ENCODE results near the gene TRRAP.

Gene TRRAP

GRCh38 chr7:98978672-98979071 lies 100.3 kb downstream of the TRRAP start:
- no peak for TF ChIP-seq SPI1 (IDR thresholded peaks at IDR 0.05; ENCODE audit: borderline replicate concordance, low read depth)
- TF ChIP-seq, protein P1, sequence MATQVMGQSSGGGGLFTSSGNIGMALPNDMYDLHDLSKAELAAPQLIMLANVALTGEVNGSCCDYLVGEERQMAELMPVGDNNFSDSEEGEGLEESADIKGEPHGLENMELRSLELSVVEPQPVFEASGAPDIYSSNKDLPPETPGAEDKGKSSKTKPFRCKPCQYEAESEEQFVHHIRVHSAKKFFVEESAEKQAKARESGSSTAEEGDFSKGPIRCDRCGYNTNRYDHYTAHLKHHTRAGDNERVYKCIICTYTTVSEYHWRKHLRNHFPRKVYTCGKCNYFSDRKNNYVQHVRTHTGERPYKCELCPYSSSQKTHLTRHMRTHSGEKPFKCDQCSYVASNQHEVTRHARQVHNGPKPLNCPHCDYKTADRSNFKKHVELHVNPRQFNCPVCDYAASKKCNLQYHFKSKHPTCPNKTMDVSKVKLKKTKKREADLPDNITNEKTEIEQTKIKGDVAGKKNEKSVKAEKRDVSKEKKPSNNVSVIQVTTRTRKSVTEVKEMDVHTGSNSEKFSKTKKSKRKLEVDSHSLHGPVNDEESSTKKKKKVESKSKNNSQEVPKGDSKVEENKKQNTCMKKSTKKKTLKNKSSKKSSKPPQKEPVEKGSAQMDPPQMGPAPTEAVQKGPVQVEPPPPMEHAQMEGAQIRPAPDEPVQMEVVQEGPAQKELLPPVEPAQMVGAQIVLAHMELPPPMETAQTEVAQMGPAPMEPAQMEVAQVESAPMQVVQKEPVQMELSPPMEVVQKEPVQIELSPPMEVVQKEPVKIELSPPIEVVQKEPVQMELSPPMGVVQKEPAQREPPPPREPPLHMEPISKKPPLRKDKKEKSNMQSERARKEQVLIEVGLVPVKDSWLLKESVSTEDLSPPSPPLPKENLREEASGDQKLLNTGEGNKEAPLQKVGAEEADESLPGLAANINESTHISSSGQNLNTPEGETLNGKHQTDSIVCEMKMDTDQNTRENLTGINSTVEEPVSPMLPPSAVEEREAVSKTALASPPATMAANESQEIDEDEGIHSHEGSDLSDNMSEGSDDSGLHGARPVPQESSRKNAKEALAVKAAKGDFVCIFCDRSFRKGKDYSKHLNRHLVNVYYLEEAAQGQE (IDR thresholded peaks at IDR 0.05; ENCODE audit: insufficient replicate concordance, low read depth), result no peak
- TF ChIP-seq, protein P2, sequence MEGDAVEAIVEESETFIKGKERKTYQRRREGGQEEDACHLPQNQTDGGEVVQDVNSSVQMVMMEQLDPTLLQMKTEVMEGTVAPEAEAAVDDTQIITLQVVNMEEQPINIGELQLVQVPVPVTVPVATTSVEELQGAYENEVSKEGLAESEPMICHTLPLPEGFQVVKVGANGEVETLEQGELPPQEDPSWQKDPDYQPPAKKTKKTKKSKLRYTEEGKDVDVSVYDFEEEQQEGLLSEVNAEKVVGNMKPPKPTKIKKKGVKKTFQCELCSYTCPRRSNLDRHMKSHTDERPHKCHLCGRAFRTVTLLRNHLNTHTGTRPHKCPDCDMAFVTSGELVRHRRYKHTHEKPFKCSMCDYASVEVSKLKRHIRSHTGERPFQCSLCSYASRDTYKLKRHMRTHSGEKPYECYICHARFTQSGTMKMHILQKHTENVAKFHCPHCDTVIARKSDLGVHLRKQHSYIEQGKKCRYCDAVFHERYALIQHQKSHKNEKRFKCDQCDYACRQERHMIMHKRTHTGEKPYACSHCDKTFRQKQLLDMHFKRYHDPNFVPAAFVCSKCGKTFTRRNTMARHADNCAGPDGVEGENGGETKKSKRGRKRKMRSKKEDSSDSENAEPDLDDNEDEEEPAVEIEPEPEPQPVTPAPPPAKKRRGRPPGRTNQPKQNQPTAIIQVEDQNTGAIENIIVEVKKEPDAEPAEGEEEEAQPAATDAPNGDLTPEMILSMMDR (IDR thresholded peaks at IDR 0.05; ENCODE audit: insufficient read depth, low read length), result no peak
- TF ChIP-seq POLR2AphosphoS5 (IDR thresholded peaks at IDR 0.05; ENCODE audit: low read depth), result no peak
- H3K4me3 ChIP-seq (replicated peaks; ENCODE audit: insufficient read depth, low read length), result no peak overlapping the region
- no peaks in the 10 kb centered on the region for H3K27me3 ChIP-seq (ENCODE audit: insufficient read depth, poor library complexity, severe bottlenecking)
- no peak for DNase-seq (ENCODE audit: low read depth in 1 of 2, low spot score in 1 of 2)
- no peak overlapping the region for H3K27ac ChIP-seq (replicated peaks)

DNA sequence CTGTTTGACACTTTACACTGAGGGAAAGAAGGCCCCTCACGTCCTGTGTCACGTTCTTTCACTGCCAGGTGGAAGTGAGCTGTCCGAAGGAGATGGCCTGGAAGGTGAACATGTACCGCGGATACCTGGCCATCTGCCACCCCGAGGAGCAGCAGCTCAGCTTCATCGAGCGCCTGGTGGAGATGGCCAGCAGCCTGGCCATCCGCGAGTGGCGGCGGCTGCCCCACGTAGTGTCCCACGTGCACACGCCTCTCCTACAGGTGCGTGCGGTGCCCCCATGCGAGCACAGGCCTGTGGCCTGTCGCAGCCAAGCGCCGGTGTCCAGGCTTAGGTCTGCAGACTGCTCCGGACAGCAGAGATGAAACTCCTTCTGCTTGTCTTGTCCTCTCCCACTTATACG lies 103.4 kb downstream of the TRRAP start:
- DNase-seq (ENCODE audit: low read depth in 1 of 2, low spot score in 1 of 2), result no peak
- Histone ChIP-seq H3K27ac (replicated peaks) (no peak overlapping the region), H3K27me3 (ENCODE audit: insufficient read depth, poor library complexity, severe bottlenecking) (no peaks in the 10 kb centered on the region), H3K4me3 (replicated peaks; ENCODE audit: insufficient read depth, low read length) (no peak overlapping the region)
- TF ChIP-seq, protein P2 (IDR thresholded peaks at IDR 0.05; ENCODE audit: insufficient read depth, low read length), result no peak
- TF ChIP-seq, protein P1 (IDR thresholded peaks at IDR 0.05; ENCODE audit: insufficient replicate concordance, low read depth), result no peak
- TF ChIP-seq GABPA (IDR thresholded peaks at IDR 0.05; ENCODE audit: low read depth) (no peak), SPI1 (IDR thresholded peaks at IDR 0.05; ENCODE audit: borderline replicate concordance, low read depth) (no peak)

- TF ChIP-seq POLR2AphosphoS5 (IDR thresholded peaks at IDR 0.05; ENCODE audit: low read depth) (no peak), SPI1 (IDR thresholded peaks at IDR 0.05; ENCODE audit: borderline replicate concordance, low read depth) (no peak), GABPA (IDR thresholded peaks at IDR 0.05; ENCODE audit: low read depth) (no peak)
- TF ChIP-seq, protein P2 (IDR thresholded peaks at IDR 0.05; ENCODE audit: insufficient read depth, low read length), result no peak
- TF ChIP-seq, protein P1 (IDR thresholded peaks at IDR 0.05; ENCODE audit: insufficient replicate concordance, low read depth), result no peak
- no peak for DNase-seq (ENCODE audit: low read depth in 1 of 2, low spot score in 1 of 2)
- no peaks in the 10 kb centered on the region for H3K27me3 ChIP-seq (ENCODE audit: insufficient read depth, poor library complexity, severe bottlenecking)
- H3K4me3 ChIP-seq (replicated peaks; ENCODE audit: insufficient read depth, low read length), result no peak overlapping the region
- H3K27ac ChIP-seq (replicated peaks), result no peak overlapping the region
Observed at GRCh38 chr7:98982686-98983085, 104.4 kb downstream of the TRRAP start.
